Measurements from ENCODE around the gene ABT1. TPM values are rescaled to one million over a fixed set of nuclear protein-coding genes. Genes with fewer than 3 reads are reported as not detected.

The ABT1 gene
- polyA plus RNA-seq, 1 of the 3 experiments (the other 2 are of a cell fraction) = 15.4 TPM

- no peak overlapping the region for H3K4me2 ChIP-seq
- peaks cover 25% of the 10 kb centered on the region for H3K79me2 ChIP-seq (ENCODE audit: insufficient read depth)
- peaks cover 14% of the 10 kb centered on the region for H3F3A ChIP-seq (replicated peaks; ENCODE audit: insufficient read depth)
- H3K36me3 ChIP-seq (replicated peaks in 1 of 2; ENCODE audit: control insufficient read depth in 1 of 2, insufficient read depth in 2 of 2, low read length in 1 of 2) = peaks cover 21 to 25% of the 10 kb centered on the region in 2 experiments
- H3K4me1 ChIP-seq (ENCODE audit: control insufficient read depth in 1 of 2, insufficient read depth in 2 of 2, low read depth in 1 of 2, low read length in 1 of 2) = peaks cover 0 to 9% of the 10 kb centered on the region in 2 experiments; a peak in 1 of 4 replicates
- DNase-seq = no peak
- ChIA-PET CTCF (interaction anchor here (0.7 to 2.3 kb wide), 2 partner anchors 29 to 259 kb away, joined by 3 to 7 read pairs; no protein-coding TSS in a partner anchor), POLR2A (no interaction called here)
- no peaks in the 10 kb centered on the region for H3K9me3 ChIP-seq
- no peaks in the 10 kb centered on the region for H3K27me3 ChIP-seq (ENCODE audit: insufficient read depth)
- H3K9ac ChIP-seq = no peak overlapping the region
- H3K9me2 ChIP-seq = no peaks in the 10 kb centered on the region
- H4K20me1 ChIP-seq (ENCODE audit: insufficient read depth) = no peaks in the 10 kb centered on the region
- no peak overlapping the region for H3K4me3 ChIP-seq (ENCODE audit: low read depth in 2 of 2, low read length in 1 of 2)
- no peak overlapping the region for H3K27ac ChIP-seq (ENCODE audit: low read depth in 2 of 2, low read length in 1 of 2)
- no peak overlapping the region for H2AFZ ChIP-seq (ENCODE audit: low read depth)
- TF ChIP-seq TEAD4 (IDR thresholded peaks at IDR 0.05; ENCODE audit: borderline replicate concordance, insufficient read depth) (no peak), FOXM1 (IDR thresholded peaks at IDR 0.05; ENCODE audit: low read depth) (no peak), FOSL2 (IDR thresholded peaks at IDR 0.05; ENCODE audit: borderline replicate concordance, low read depth) (no peak), MEF2A (IDR thresholded peaks at IDR 0.05; ENCODE audit: borderline replicate concordance, low read depth) (no peak), RXRA (IDR thresholded peaks at IDR 0.05; ENCODE audit: borderline replicate concordance, low read depth) (no peak), MAX (IDR thresholded peaks at IDR 0.05; ENCODE audit: low read depth) (no peak), ELF1 (IDR thresholded peaks at IDR 0.05) (no peak), IRF3 (IDR thresholded peaks at IDR 0.05; ENCODE audit: low read depth, low read length) (no peak), EP300 (IDR thresholded peaks at IDR 0.05; ENCODE audit: borderline replicate concordance in 1 of 2, low read depth in 1 of 2, low read length in 1 of 2) (no peak), GABPA (IDR thresholded peaks at IDR 0.05; ENCODE audit: low read depth) (no peak), RFX5 (IDR thresholded peaks at IDR 0.05; ENCODE audit: low read length) (no peak), POLR2AphosphoS5 (IDR thresholded peaks at IDR 0.05; ENCODE audit: low read depth, low read length) (no peak), NRF1 (IDR thresholded peaks at IDR 0.05; ENCODE audit: low read depth, low read length) (no peak)
- TF ChIP-seq, protein P1, sequence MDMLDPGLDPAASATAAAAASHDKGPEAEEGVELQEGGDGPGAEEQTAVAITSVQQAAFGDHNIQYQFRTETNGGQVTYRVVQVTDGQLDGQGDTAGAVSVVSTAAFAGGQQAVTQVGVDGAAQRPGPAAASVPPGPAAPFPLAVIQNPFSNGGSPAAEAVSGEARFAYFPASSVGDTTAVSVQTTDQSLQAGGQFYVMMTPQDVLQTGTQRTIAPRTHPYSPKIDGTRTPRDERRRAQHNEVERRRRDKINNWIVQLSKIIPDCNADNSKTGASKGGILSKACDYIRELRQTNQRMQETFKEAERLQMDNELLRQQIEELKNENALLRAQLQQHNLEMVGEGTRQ (IDR thresholded peaks at IDR 0.05; ENCODE audit: borderline replicate concordance, low read depth, low read length) = no peak
- TF ChIP-seq, protein P2, sequence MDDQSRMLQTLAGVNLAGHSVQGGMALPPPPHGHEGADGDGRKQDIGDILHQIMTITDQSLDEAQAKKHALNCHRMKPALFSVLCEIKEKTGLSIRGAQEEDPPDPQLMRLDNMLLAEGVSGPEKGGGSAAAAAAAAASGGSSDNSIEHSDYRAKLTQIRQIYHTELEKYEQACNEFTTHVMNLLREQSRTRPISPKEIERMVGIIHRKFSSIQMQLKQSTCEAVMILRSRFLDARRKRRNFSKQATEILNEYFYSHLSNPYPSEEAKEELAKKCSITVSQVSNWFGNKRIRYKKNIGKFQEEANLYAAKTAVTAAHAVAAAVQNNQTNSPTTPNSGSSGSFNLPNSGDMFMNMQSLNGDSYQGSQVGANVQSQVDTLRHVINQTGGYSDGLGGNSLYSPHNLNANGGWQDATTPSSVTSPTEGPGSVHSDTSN (IDR thresholded peaks at IDR 0.05) = no peak
These were observed 4.0 kb downstream of the ABT1 start for GRCh38 chr6:26600759-26601158.

GRCh38 chr6:26602262-26602661 is 5.5 kb downstream of the ABT1 start:
- Histone ChIP-seq H3K4me1 (ENCODE audit: control insufficient read depth in 1 of 2, insufficient read depth in 2 of 2, low read depth in 1 of 2, low read length in 1 of 2) (peaks cover 0 to 9% of the 10 kb centered on the region in 2 experiments; a peak in 1 of 4 replicates), H3K27ac (ENCODE audit: low read depth in 2 of 2, low read length in 1 of 2) (no peak overlapping the region), H3K27me3 (ENCODE audit: insufficient read depth) (no peaks in the 10 kb centered on the region), H3K9me3 (no peaks in the 10 kb centered on the region), H3K9ac (no peak overlapping the region), H3K79me2 (ENCODE audit: insufficient read depth) (peaks cover 21% of the 10 kb centered on the region), H3K9me2 (no peaks in the 10 kb centered on the region), H3K36me3 (replicated peaks in 1 of 2; ENCODE audit: control insufficient read depth in 1 of 2, insufficient read depth in 2 of 2, low read length in 1 of 2) (peaks cover 21 to 25% of the 10 kb centered on the region in 2 experiments), H4K20me1 (ENCODE audit: insufficient read depth) (no peaks in the 10 kb centered on the region), H2AFZ (ENCODE audit: low read depth) (no peak overlapping the region), H3K4me3 (ENCODE audit: low read depth in 2 of 2, low read length in 1 of 2) (no peak overlapping the region), H3F3A (replicated peaks; ENCODE audit: insufficient read depth) (peaks cover 5% of the 10 kb centered on the region), H3K4me2 (no peak overlapping the region)
- CTCF ChIA-PET = interaction anchor here (1.0 to 2.3 kb wide), 2 partner anchors 30 to 475 kb away, joined by 3 to 7 read pairs; no protein-coding TSS in a partner anchor
- WGBS (ENCODE audit: low lambda C conversion rate) = 78% methylated on average over 3 of the region's 3 CpGs
- POLR2A ChIA-PET = no interaction called here
- TF ChIP-seq EP300 (IDR thresholded peaks at IDR 0.05; ENCODE audit: borderline replicate concordance in 1 of 2, low read depth in 1 of 2, low read length in 1 of 2) (no peak), NFIC (IDR thresholded peaks at IDR 0.05; ENCODE audit: borderline replicate concordance) (no peak), TAF1 (IDR thresholded peaks at IDR 0.05; ENCODE audit: borderline replicate concordance, low read depth, low read length) (no peak), RFX5 (IDR thresholded peaks at IDR 0.05; ENCODE audit: low read length) (no peak), FOXJ3 (CRISPR knock-in tag; IDR thresholded peaks at IDR 0.05) (no peak), ELF1 (IDR thresholded peaks at IDR 0.05) (no peak), YY1 (IDR thresholded peaks at IDR 0.05; ENCODE audit: low read depth) (no peak), NRF1 (IDR thresholded peaks at IDR 0.05; ENCODE audit: low read depth, low read length) (no peak)
- DNase-seq = no peak

Data from SK-N-SH (cell line).